ENCODE data around the gene PUM1. TPM values are rescaled to one million over a fixed set of nuclear protein-coding genes. Genes with fewer than 3 reads are reported as not detected.

Gene PUM1
- total RNA-seq, 1 experiment from 2014 or later = 109 TPM

- DNase-seq (ENCODE audit: low read depth, low spot score) = no peak
- Histone ChIP-seq H3K27me3 (ENCODE audit: control insufficient read depth, insufficient read depth, low read length) (no peaks in the 10 kb centered on the region), H3K4me3 (ENCODE audit: low read depth in 2 of 2, low read length in 2 of 2) (no peak overlapping the region), H3K36me3 (ENCODE audit: control insufficient read depth, insufficient read depth, low read length) (peaks cover 16% of the 10 kb centered on the region; the same call in 1 of the 2 replicates), H3K4me1 (ENCODE audit: control insufficient read depth, insufficient read depth, low read length) (no peaks in the 10 kb centered on the region), H3K27ac (ENCODE audit: low read length) (no peak overlapping the region), H3K9me3 (ENCODE audit: control insufficient read depth, insufficient read depth, low read depth, low read length) (no peaks in the 10 kb centered on the region)
- ChIA-PET CTCF (interaction anchor here (0.5 kb wide), 1 partner anchor 128 kb away, joined by 3 read pairs; no protein-coding TSS in a partner anchor), POLR2A (interaction anchor here (0.5 kb wide), 1 partner anchor 283 kb away, joined by 5 read pairs; no protein-coding TSS in a partner anchor)
- intact Hi-C loops (cut with micrococcal nuclease; ENCODE audit: unreplicated experiment) (no loop called here), in situ Hi-C loops (cut with HindIII; ENCODE audit: low pct_unique_long_range_greater_than_20kb, low sequenced_read_pairs) (no loop called here)
- no peak for ATAC-seq
- BruUV-seq (replicated peaks) = no TSS peak
- TF ChIP-seq, protein P1, sequence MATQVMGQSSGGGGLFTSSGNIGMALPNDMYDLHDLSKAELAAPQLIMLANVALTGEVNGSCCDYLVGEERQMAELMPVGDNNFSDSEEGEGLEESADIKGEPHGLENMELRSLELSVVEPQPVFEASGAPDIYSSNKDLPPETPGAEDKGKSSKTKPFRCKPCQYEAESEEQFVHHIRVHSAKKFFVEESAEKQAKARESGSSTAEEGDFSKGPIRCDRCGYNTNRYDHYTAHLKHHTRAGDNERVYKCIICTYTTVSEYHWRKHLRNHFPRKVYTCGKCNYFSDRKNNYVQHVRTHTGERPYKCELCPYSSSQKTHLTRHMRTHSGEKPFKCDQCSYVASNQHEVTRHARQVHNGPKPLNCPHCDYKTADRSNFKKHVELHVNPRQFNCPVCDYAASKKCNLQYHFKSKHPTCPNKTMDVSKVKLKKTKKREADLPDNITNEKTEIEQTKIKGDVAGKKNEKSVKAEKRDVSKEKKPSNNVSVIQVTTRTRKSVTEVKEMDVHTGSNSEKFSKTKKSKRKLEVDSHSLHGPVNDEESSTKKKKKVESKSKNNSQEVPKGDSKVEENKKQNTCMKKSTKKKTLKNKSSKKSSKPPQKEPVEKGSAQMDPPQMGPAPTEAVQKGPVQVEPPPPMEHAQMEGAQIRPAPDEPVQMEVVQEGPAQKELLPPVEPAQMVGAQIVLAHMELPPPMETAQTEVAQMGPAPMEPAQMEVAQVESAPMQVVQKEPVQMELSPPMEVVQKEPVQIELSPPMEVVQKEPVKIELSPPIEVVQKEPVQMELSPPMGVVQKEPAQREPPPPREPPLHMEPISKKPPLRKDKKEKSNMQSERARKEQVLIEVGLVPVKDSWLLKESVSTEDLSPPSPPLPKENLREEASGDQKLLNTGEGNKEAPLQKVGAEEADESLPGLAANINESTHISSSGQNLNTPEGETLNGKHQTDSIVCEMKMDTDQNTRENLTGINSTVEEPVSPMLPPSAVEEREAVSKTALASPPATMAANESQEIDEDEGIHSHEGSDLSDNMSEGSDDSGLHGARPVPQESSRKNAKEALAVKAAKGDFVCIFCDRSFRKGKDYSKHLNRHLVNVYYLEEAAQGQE (IDR thresholded peaks at IDR 0.05; ENCODE audit: insufficient read depth in 1 of 2, low read depth in 2 of 2, low read length in 1 of 2) = no peak
- TF ChIP-seq TCF7L2 (IDR thresholded peaks at IDR 0.05; ENCODE audit: low read depth, low read length) = no peak
- no peak for TF ChIP-seq POLR2AphosphoS5 (IDR thresholded peaks at IDR 0.05; ENCODE audit: low read depth, low read length)
- TF ChIP-seq, protein P2, sequence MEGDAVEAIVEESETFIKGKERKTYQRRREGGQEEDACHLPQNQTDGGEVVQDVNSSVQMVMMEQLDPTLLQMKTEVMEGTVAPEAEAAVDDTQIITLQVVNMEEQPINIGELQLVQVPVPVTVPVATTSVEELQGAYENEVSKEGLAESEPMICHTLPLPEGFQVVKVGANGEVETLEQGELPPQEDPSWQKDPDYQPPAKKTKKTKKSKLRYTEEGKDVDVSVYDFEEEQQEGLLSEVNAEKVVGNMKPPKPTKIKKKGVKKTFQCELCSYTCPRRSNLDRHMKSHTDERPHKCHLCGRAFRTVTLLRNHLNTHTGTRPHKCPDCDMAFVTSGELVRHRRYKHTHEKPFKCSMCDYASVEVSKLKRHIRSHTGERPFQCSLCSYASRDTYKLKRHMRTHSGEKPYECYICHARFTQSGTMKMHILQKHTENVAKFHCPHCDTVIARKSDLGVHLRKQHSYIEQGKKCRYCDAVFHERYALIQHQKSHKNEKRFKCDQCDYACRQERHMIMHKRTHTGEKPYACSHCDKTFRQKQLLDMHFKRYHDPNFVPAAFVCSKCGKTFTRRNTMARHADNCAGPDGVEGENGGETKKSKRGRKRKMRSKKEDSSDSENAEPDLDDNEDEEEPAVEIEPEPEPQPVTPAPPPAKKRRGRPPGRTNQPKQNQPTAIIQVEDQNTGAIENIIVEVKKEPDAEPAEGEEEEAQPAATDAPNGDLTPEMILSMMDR (IDR thresholded peaks at IDR 0.05) = no peak
- no peak for TF ChIP-seq SIN3A (IDR thresholded peaks at IDR 0.05; ENCODE audit: borderline replicate concordance, insufficient read depth, low read depth, low read length)
Measured at GRCh38 chr1:31027693-31028526, 37.6 kb downstream of the PUM1 start.

DNA sequence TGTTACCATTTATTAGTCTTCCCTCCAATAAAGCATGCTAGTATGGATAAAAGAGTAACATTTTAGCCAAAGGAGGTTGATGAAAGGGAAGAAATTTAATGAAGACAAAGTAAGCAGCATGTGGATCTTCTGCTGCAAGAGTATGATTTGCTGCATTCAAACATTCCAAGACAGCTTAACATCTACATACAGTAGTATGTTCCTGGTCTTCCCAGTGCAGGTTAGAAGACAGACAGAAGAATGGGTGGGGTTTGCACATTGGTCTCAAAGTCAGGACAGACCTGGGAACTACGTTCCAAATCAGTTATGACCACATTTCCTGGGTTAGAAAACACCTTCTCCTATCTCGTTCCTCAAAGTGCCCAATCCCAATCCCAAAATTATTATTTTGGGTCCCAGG, 43.3 kb downstream of the PUM1 start:
- no peak for DNase-seq (ENCODE audit: low read depth, low spot score)
- Histone ChIP-seq H3K4me3 (ENCODE audit: low read depth in 2 of 2, low read length in 2 of 2) (no peak overlapping the region), H3K9me3 (ENCODE audit: control insufficient read depth, insufficient read depth, low read depth, low read length) (no peaks in the 10 kb centered on the region), H3K27ac (ENCODE audit: low read length) (no peak overlapping the region), H3K4me1 (ENCODE audit: control insufficient read depth, insufficient read depth, low read length) (peaks cover 3% of the 10 kb centered on the region; the same call in 1 of the 2 replicates), H3K27me3 (ENCODE audit: control insufficient read depth, insufficient read depth, low read length) (no peaks in the 10 kb centered on the region), H3K36me3 (ENCODE audit: control insufficient read depth, insufficient read depth, low read length) (peaks cover 13% of the 10 kb centered on the region; the same call in 1 of the 2 replicates)
- TF ChIP-seq, protein P1 (IDR thresholded peaks at IDR 0.05; ENCODE audit: insufficient read depth in 1 of 2, low read depth in 2 of 2, low read length in 1 of 2) = no peak
- TF ChIP-seq TCF7L2 (IDR thresholded peaks at IDR 0.05; ENCODE audit: low read depth, low read length) (no peak), SIN3A (IDR thresholded peaks at IDR 0.05; ENCODE audit: borderline replicate concordance, insufficient read depth, low read depth, low read length) (no peak), POLR2AphosphoS5 (IDR thresholded peaks at IDR 0.05; ENCODE audit: low read depth, low read length) (no peak)
- TF ChIP-seq, protein P2 (IDR thresholded peaks at IDR 0.05) = no peak
- ATAC-seq = no peak
- intact Hi-C loops (cut with micrococcal nuclease; ENCODE audit: unreplicated experiment) (no loop called here), in situ Hi-C loops (cut with HindIII; ENCODE audit: low pct_unique_long_range_greater_than_20kb, low sequenced_read_pairs) (no loop called here)
- POLR2A ChIA-PET = interaction anchor here (0.7 kb wide), 1 partner anchor 15 kb away, joined by 3 read pairs; no protein-coding TSS in a partner anchor
- CTCF ChIA-PET = no interaction called here
- BruUV-seq (replicated peaks) = no TSS peak

Data from Panc1 (cell line).